Spleen (tissue), 7 donors: ENCODE data around the gene LRRTM1.

Experiments
- POLR2A ChIP-seq, 3 donors: fragments of 450-650 bp; IDR thresholded peaks; one replicate each; pipeline ENCODE4 v1.5.1; 2017; ENCODE audit warnings: antibody characterized with exemption in 3 of 3, mild to moderate bottlenecking in 1 of 3
- TF ChIP-seq, protein P1 (sequence below), 11 experiments: fragments of 200-600 bp in 7 of 11; fragments of 450-650 bp in 4 of 11; sonication (generic) in 4 of 11; IDR thresholded peaks in 8 of 11; conservative IDR thresholded peaks in 3 of 11; 1 replicate in 7 of 11; 2 replicates in 4 of 11; pipeline versions ENCODE4 v1.4.0 to v1.8.0; 2016 to 2021; ENCODE audit warnings: antibody characterized with exemption in 11 of 11, inconsistent platforms in 4 of 11, mild to moderate bottlenecking in 1 of 11
- donor health status: DM: no; HTN: no; CAD: no; lungs with moderate emphysema.
- donor health status: DM: no; HTN: no; CAD: no.
- donor health status: DM: no; HTN: no; CAD: no.

DNA sequence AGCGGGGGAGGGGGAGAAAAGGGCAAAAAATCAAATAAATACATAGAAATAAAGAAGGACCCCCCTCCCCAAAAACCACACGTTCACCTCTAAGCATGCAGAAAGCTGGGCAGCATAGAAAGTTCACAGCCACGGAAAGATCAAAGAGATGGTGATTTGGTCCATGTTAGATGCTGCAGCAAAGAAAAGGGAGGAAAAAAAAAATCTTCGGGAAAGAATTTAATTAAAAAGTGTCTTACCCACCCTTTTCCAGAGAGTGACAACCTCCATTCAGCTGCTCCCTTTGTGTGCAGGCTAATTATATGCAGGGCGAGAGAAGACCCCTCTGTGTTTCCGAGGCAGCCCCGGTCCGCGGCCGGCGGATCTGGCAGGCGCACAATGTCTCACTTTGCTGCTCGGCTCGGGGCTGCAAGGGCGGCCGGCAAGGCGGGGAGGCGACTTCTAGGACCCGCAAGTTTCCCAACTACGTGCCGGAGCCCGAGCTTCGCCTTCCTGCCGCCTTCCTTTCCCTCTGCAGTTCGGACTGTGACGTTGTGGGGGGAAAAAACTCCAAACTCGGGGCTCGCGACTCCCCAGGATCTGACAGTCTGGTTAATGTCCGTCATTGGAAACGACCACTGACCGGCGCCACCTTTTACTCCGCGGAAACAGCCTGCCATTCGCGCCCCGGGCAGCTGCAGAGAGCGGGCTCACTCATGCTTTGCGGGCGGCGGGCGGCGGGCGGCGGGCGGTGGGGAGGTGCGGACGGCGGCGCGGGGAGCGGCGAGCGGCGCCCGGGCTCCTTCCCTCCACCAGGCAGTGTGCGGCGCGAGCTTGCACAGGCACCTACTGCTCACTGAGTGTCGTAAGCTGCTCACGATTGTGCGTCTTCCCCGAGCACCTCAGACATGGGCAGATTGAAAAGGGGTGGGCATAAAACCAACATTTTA, at the start of gene LRRTM1:
- TF ChIP-seq, protein P1, sequence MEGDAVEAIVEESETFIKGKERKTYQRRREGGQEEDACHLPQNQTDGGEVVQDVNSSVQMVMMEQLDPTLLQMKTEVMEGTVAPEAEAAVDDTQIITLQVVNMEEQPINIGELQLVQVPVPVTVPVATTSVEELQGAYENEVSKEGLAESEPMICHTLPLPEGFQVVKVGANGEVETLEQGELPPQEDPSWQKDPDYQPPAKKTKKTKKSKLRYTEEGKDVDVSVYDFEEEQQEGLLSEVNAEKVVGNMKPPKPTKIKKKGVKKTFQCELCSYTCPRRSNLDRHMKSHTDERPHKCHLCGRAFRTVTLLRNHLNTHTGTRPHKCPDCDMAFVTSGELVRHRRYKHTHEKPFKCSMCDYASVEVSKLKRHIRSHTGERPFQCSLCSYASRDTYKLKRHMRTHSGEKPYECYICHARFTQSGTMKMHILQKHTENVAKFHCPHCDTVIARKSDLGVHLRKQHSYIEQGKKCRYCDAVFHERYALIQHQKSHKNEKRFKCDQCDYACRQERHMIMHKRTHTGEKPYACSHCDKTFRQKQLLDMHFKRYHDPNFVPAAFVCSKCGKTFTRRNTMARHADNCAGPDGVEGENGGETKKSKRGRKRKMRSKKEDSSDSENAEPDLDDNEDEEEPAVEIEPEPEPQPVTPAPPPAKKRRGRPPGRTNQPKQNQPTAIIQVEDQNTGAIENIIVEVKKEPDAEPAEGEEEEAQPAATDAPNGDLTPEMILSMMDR (IDR thresholded peaks at IDR 0.05 in 8 of 11, conservative IDR thresholded peaks at IDR 0.05 in 3 of 11): no peak
- TF ChIP-seq POLR2A (IDR thresholded peaks at IDR 0.05): no peak
